AG10803 (cell line): Measurements from ENCODE around the gene PAK1.
"Not testable (repeated sequence)": the region's sequence is repeated elsewhere in the genome, so short reads cannot be mapped to it uniquely, and the experiment has no call there.

Source experiments
- DNase-seq: peaks from one replicate; pipeline ENCODE4 v3.0.0; 2010; ENCODE audit warnings: low read depth
- H3K4me3 ChIP-seq: 2 replicates; pipeline ENCODE4 v1.5.1; 2011; ENCODE audit warnings: mild to moderate bottlenecking, low read length, control low read depth
- CTCF ChIP-seq: conservative IDR thresholded peaks from 2 replicates; pipeline ENCODE4 v1.5.1; 2011; ENCODE audit warnings: mild to moderate bottlenecking, low read length, control low read depth, inconsistent platforms

Gene PAK1

GRCh38 chr11:77309401-77310085 is 164.4 kb downstream of the PAK1 start:
- no peak overlapping the region for H3K4me3 ChIP-seq
- no peak for TF ChIP-seq CTCF
- DNase-seq: peak; percentile 53

GRCh38 chr11:77308838-77309237 is 165.1 kb downstream of the PAK1 start:
- no peak overlapping the region for H3K4me3 ChIP-seq
- no peak for DNase-seq
- no peak for TF ChIP-seq CTCF

GRCh38 chr11:77303328-77303727 is 170.6 kb downstream of the PAK1 start:
- no peak overlapping the region for H3K4me3 ChIP-seq
- no peak for DNase-seq
- TF ChIP-seq CTCF: no peak

GRCh38 chr11:77302752-77303151 is 171.1 kb downstream of the PAK1 start:
- TF ChIP-seq CTCF: no peak
- H3K4me3 ChIP-seq: no peak overlapping the region
- no peak for DNase-seq

- TF ChIP-seq CTCF: no peak
- H3K4me3 ChIP-seq: no peak within 1 kb of the TSS
- no peak for DNase-seq
These were observed 172.4 kb downstream of the PAK1 start, which contains the start of gene GDPD4 for GRCh38 chr11:77301510-77301909. Gene GDPD4 (minus strand): TSS chr11:77301686. CDS start chr11:77285137, 16,549 bp downstream.

- DNase-seq: no peak
- no peak overlapping the region for H3K4me3 ChIP-seq
- TF ChIP-seq CTCF: no peak
These were observed 173.2 kb downstream of the PAK1 start for GRCh38 chr11:77300695-77301094.

- not testable (repeated sequence) for DNase-seq, H3K4me3 ChIP-seq
These were observed 173.9 kb downstream of the PAK1 start for GRCh38 chr11:77300028-77300427.

- no peak for DNase-seq
- H3K4me3 ChIP-seq: no peak overlapping the region
- no peak for TF ChIP-seq CTCF
These were observed 174.3 kb downstream of the PAK1 start for GRCh38 chr11:77299528-77299993.
